Astrocyte (in vitro differentiated cells and primary cell): ENCODE data around the gene KLF15.

ENCODE experiments used
- CTCF ChIP-seq: IDR thresholded peaks from 2 replicates; pipeline ENCODE4 v1.5.1; 2011; ENCODE audit warnings: low read depth, mild to moderate bottlenecking, inconsistent platforms, low read length, moderate library complexity; ENCODE audit not compliant: insufficient read depth
- EZH2 ChIP-seq: IDR thresholded peaks from 2 replicates; pipeline ENCODE4 v1.6.1; 2012; ENCODE audit warnings: mild to moderate bottlenecking, low read length, inconsistent platforms; ENCODE audit not compliant: insufficient read depth

- TF ChIP-seq CTCF (no peak), EZH2 (no peak)
Measured at GRCh38 chr3:126344380-126345041, 12.7 kb downstream of the KLF15 start.
